GM06990 (cell line): ENCODE measurements around the gene FA2H.
"Not testable (repeated sequence)": the region's sequence is repeated elsewhere in the genome, so short reads cannot be mapped to it uniquely, and the experiment has no call there.

Source experiments
- DNase-seq: peaks from one replicate; pipeline ENCODE4 v3.0.0-alpha.2; 2011; ENCODE audit not compliant: insufficient read length; ENCODE audit errors: extremely low read depth
- H3K27me3 ChIP-seq: replicated peaks from 2 replicates; pipeline ENCODE4 v1.6.0; 2011; ENCODE audit warnings: low read length; ENCODE audit not compliant: control insufficient read depth, insufficient read depth
- H3K36me3 ChIP-seq: 2 replicates; pipeline ENCODE4 v1.5.1; 2011; ENCODE audit warnings: low read length; ENCODE audit not compliant: control insufficient read depth, insufficient read depth
- H3K4me3 ChIP-seq: replicated peaks from 2 replicates; pipeline ENCODE4 v1.5.1; 2011; ENCODE audit warnings: low read depth, mild to moderate bottlenecking, control low read depth, low read length
- TF ChIP-seq, protein P1 (sequence below): IDR thresholded peaks from 2 replicates; pipeline ENCODE4 v1.5.1; 2011; ENCODE audit warnings: low read length, control low read depth, mild to moderate bottlenecking, inconsistent platforms; ENCODE audit not compliant: insufficient read depth, poor library complexity, severe bottlenecking

The FA2H gene

DNA sequence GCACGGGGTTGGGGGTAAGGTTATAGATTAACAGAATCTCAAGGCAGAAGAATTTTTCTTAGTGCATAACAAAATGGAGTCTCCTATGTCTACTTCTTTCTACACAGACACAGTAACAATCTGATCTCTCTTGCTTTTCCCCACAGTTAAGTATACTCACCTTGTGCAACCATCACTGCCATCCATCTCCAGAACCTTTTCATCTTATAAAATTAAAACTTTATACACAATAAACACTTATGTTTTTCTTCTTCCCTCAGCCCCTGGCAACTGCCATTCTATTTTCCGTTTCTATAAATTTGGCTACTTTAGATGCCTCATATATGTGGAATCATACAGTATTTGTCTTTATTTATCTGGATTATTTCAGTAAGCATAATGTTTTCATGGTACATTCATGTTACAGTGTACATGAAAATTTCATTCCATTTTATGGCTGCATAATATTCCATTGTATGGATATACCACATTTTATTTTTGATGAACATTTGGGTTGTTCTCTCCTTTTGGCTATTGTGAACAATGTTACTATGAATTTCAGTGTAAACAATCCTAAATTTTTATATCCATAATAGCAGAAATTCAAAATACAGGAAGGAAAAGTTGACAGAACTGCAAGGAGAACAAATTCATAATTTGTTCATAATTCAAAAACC lies 25.7 kb upstream of the FA2H start:
- DNase-seq: no peak
- H3K27me3 ChIP-seq: peaks cover 2% of the 10 kb centered on the region
- no peak overlapping the region for H3K4me3 ChIP-seq

DNA sequence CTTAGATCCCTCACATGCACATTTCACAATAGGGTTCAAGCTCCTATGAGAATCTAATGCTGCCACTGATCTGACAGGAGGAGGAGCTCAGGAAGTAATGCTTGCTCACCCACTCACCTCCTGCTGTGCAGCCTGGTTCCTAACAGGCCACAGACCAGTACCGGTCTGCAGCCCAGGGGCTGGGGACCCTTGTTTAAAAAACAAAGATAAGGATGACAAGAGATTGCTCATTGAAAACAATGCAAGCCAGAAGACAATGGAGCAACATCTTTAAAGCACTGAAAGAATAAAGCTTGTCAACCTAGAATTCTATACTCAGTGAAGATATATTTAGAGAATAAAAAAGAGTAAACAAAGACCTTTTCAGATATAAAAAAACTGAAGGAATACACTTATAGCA lies 22.8 kb upstream of the FA2H start:
- Histone ChIP-seq H3K27me3 (peaks cover 2% of the 10 kb centered on the region), H3K4me3 (no peak overlapping the region)
- DNase-seq: no peak

More for the DNA sequence above, 25.7 kb upstream of the FA2H start:
- no peaks in the 10 kb centered on the region for H3K36me3 ChIP-seq
- TF ChIP-seq, protein P1, sequence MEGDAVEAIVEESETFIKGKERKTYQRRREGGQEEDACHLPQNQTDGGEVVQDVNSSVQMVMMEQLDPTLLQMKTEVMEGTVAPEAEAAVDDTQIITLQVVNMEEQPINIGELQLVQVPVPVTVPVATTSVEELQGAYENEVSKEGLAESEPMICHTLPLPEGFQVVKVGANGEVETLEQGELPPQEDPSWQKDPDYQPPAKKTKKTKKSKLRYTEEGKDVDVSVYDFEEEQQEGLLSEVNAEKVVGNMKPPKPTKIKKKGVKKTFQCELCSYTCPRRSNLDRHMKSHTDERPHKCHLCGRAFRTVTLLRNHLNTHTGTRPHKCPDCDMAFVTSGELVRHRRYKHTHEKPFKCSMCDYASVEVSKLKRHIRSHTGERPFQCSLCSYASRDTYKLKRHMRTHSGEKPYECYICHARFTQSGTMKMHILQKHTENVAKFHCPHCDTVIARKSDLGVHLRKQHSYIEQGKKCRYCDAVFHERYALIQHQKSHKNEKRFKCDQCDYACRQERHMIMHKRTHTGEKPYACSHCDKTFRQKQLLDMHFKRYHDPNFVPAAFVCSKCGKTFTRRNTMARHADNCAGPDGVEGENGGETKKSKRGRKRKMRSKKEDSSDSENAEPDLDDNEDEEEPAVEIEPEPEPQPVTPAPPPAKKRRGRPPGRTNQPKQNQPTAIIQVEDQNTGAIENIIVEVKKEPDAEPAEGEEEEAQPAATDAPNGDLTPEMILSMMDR: no peak

DNA sequence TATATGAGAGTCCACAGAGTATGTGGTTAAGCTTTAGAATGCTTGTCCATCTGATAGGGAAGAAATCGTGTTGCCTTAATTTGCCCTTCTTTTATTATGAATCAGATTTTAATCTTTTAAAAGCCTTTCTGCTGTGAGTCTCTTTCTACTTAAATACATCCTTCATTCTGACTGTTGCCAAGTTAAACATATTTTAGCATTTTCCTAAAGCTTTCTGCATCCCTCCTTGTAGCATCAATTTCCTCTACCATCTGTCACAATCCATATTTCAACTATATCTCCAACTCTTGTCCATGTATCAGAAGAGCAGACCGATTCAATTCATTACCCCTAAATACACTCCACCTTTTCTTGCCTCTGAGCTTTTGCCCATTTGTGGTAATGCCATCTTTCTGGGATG lies 20.5 kb upstream of the FA2H start:
- Histone ChIP-seq H3K4me3 (no peak overlapping the region), H3K27me3 (peaks cover 2% of the 10 kb centered on the region), H3K36me3 (no peaks in the 10 kb centered on the region)
- DNase-seq: no peak
- TF ChIP-seq, protein P1: no peak

More for the DNA sequence above, 22.8 kb upstream of the FA2H start:
- H3K36me3 ChIP-seq: no peaks in the 10 kb centered on the region
- TF ChIP-seq, protein P1: no peak

DNA sequence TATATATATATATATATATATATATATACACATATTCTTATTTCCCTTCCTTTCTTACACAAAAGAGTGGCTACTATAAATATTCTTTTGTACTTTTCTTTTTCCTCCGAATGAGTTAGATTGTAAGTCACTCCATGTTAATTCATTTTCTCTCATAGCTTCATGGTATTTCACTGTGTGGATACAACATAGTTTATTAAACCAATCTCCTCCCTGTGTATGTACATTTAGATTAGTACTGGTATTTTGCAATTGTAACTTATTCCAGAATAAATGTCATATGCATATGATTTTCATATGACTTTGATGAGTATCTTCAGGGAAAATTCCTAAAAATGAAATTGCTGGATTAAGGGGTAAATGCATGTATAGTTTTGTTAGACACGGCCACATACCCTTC lies 20.0 kb upstream of the FA2H start:
- no peaks in the 10 kb centered on the region for H3K36me3 ChIP-seq
- no peak overlapping the region for H3K4me3 ChIP-seq
- no peak for DNase-seq
- peaks cover 2% of the 10 kb centered on the region for H3K27me3 ChIP-seq
- TF ChIP-seq, protein P1: no peak

DNA sequence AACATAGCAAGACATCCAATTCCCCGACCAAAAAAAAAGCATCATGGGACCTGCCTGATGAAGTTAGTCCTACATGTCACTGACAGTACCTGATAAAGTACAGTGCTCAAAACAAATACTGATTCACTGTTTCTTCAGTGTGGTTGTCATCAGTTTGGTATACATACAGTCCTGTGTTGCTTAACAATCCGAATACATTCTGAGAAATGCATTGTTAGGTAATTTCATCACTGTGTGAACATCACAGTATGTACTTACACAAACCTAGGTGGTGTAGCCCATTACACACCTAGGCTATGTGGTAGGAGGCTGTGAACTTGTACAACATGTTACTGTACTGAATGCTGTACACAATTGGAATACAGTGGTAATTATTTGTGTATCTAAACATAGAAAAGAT lies 19.0 kb upstream of the FA2H start:
- H3K36me3 ChIP-seq: no peaks in the 10 kb centered on the region
- H3K4me3 ChIP-seq: no peak overlapping the region
- TF ChIP-seq, protein P1: no peak
- peaks cover 2% of the 10 kb centered on the region for H3K27me3 ChIP-seq
- no peak for DNase-seq

DNA sequence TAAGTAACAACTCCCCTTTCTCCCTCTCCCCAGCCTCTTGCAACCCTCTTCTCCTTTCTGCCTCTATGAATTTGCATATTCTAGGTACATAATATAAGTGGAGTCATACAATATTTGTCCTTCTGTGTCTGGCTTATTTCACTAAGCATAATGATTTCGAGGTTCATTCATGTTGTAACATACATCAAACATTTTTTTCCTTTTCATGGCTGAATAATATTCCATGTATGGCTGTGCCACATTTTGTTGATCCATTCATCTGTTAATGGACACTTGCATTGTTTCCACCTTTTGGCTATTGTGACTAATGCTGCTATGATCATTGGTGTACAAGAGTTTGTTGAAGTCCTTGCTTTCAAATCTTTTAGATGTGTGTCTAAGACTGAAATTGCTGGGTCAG lies 17.6 kb upstream of the FA2H start:
- Histone ChIP-seq H3K27me3 (peaks cover 2% of the 10 kb centered on the region), H3K4me3 (no peak overlapping the region), H3K36me3 (no peaks in the 10 kb centered on the region)
- no peak for DNase-seq
- TF ChIP-seq, protein P1: no peak

DNA sequence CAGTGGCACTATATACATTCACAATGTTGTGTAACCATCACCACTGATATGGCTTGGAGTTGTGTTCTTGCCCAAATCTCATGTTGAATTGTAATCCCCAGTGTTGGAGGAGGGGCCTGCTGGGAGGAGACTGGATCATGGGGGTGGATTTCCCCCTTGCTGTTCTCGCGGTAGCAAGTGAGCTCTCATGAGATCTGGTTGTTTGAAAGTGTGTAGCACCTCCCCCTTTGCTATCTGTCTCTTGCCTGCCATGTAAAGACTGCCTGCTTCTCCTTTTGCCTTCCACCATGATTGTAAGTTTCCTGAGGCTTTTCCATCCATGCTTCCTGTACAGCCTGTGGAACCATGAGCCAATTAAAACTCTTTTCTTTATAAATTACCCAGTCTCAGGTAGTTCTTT lies 17.1 kb upstream of the FA2H start:
- not testable (repeated sequence) for H3K4me3 ChIP-seq, H3K36me3 ChIP-seq, DNase-seq, H3K27me3 ChIP-seq
